OCI-LY3 (cell line): ENCODE measurements around the gene PANX3.

Source experiments
- H2AFZ ChIP-seq: fragments of 200-600, 300-600 bp; shearing (Covaris generic); 2 replicates; pipeline ENCODE4 v1.6.0; 2014; ENCODE audit warnings: antibody characterized with exemption, low read depth, low read length
- H3K27ac ChIP-seq: fragments of 200-600, 300-600 bp; sonication (generic); 2 replicates; pipeline ENCODE4 v1.5.1; 2014; ENCODE audit warnings: mild to moderate bottlenecking, low read length, moderate library complexity, mixed read lengths
- H3K27me3 ChIP-seq: fragments of 200-600, 300-600 bp; sonication (generic); 2 replicates; pipeline ENCODE4 v1.6.1; 2014; ENCODE audit warnings: low read depth, low read length, mixed read lengths
- H3K36me3 ChIP-seq: fragments of 200-600, 300-600 bp; sonication (generic); replicated peaks from 2 replicates; pipeline ENCODE3; 2014; ENCODE audit warnings: low read depth, low read length, mixed read lengths
- H3K4me1 ChIP-seq: fragments of 300-600, 200-600 bp; sonication (generic); 2 replicates; pipeline ENCODE4 v1.6.1; 2014; ENCODE audit warnings: low read length, mixed read lengths
- H3K4me2 ChIP-seq: fragments of 200-600, 300-600 bp; sonication (generic); 2 replicates; pipeline ENCODE4 v1.6.1; 2014; ENCODE audit warnings: low read length, mixed read lengths
- H3K4me3 ChIP-seq: fragments of 300-600, 200-600 bp; sonication (generic); 2 replicates; pipeline ENCODE4 v1.5.1; 2014; ENCODE audit warnings: antibody characterized with exemption, mild to moderate bottlenecking, low read length, moderate library complexity
- H3K79me2 ChIP-seq: fragments of 300-600, 200-600 bp; shearing (Covaris generic); 2 replicates; pipeline ENCODE4 v1.6.1; 2014; ENCODE audit warnings: mild to moderate bottlenecking, low read length, mixed read lengths
- H3K9ac ChIP-seq: fragments of 300-600, 200-600 bp; shearing (Covaris generic); 2 replicates; pipeline ENCODE4 v1.6.0; 2014; ENCODE audit warnings: mild to moderate bottlenecking, low read length, moderate library complexity
- H3K9me3 ChIP-seq: fragments of 200-600, 300-600 bp; shearing (Covaris generic); 2 replicates; pipeline ENCODE4 v1.6.1; 2014; ENCODE audit warnings: low read length, mixed read lengths; ENCODE audit not compliant: insufficient read depth
- H4K20me1 ChIP-seq: fragments of 200-600, 300-600 bp; sonication (generic); 2 replicates; pipeline ENCODE4 v1.6.1; 2016; ENCODE audit warnings: low read length, mixed read lengths; ENCODE audit not compliant: insufficient read depth
- CTCF ChIP-seq: fragments of 200-600, 300-600 bp; sonication (generic); IDR thresholded peaks from 2 replicates; pipeline ENCODE4 v1.5.1; 2014; ENCODE audit warnings: antibody characterized with exemption, low read length, low read depth
- EZH2phosphoT487 ChIP-seq: fragments of 200-600 bp; shearing (Covaris generic); IDR thresholded peaks from 2 replicates; pipeline ENCODE4 v1.6.1; 2018; ENCODE audit warnings: antibody characterized with exemption, mixed run types, low read depth

Gene PANX3

DNA sequence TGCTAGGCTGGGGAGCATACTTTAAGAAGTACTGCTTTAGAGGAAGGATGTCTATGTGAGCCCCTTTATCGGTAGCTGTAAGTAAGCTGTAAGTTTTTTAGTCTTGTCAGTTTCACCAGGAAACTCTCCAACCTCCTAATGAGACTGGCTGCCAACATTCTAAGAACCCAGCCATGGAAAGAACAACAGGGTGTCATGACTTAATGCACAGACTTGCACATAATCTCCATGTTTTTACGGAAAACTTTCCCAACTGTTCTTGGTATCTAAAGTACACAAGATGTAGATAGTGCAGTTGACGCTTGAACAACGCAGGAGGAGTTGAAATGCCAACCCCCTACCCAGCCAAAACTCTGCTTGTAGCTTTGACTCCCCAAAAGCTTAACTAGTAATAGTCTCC is 32.5 kb upstream of the PANX3 start:
- Histone ChIP-seq H4K20me1 (no peaks in the 10 kb centered on the region), H3K27me3 (no peaks in the 10 kb centered on the region), H3K79me2 (no peaks in the 10 kb centered on the region), H2AFZ (no peak overlapping the region), H3K36me3 (no peaks in the 10 kb centered on the region), H3K4me2 (no peak overlapping the region), H3K27ac (no peak overlapping the region), H3K9me3 (no peaks in the 10 kb centered on the region), H3K9ac (no peak overlapping the region), H3K4me3 (no peak overlapping the region), H3K4me1 (peaks cover 7% of the 10 kb centered on the region; the same call in 1 of the 2 replicates)
- TF ChIP-seq EZH2phosphoT487 = no peak
- no peak for TF ChIP-seq CTCF

DNA sequence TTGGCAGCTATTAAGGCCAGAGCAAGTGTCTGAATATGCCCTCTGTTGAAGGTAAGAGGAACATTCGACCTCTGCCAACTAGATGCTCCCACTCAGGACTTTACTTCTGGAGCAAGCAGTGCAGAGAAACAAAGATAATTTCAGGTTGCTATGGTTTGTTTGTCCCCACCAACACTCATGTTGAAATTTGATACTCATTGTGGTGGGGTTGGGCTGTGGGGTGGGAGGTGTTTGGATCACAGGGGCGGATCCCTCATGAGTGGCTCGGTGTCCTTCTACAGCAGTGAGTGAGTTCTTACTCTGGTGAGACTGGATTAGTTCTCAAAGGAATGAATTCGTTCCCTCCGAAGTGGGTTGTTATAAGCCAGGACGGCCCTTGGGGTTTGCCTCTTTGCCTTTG is 29.4 kb upstream of the PANX3 start:
- Histone ChIP-seq H3K27ac (no peak overlapping the region), H3K36me3 (no peaks in the 10 kb centered on the region), H2AFZ (no peak overlapping the region), H3K4me1 (peaks cover 7% of the 10 kb centered on the region; the same call in 1 of the 2 replicates), H3K27me3 (no peaks in the 10 kb centered on the region), H3K9me3 (no peaks in the 10 kb centered on the region), H3K4me2 (no peak overlapping the region), H3K9ac (no peak overlapping the region), H3K79me2 (no peaks in the 10 kb centered on the region), H4K20me1 (no peaks in the 10 kb centered on the region), H3K4me3 (no peak overlapping the region)
- TF ChIP-seq CTCF (no peak), EZH2phosphoT487 (no peak)

DNA sequence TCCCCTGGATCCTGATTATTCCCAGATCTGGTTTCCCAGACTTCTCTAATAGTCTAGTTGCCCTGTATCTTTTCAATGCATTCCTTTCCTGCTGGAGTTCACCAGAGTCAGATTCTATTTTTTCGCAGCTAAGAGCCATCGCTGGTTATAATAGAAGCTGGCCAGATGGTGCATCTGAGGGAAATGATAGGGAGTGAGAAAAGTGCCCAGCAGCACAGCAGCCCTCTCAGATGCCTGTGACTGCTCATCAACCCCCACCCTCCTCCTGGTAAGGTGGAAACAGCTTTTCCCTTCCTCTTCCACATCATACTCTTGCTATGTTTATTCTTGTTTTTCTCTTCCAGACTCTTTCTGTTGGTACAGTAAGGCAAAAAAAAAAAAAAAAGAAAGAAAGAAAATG is 28.7 kb upstream of the PANX3 start:
- H3K36me3 ChIP-seq = no peaks in the 10 kb centered on the region
- no peaks in the 10 kb centered on the region for H3K27me3 ChIP-seq
- no peak overlapping the region for H3K4me2 ChIP-seq
- H3K9ac ChIP-seq = no peak overlapping the region
- peaks cover 7% of the 10 kb centered on the region; the same call in 1 of the 2 replicates for H3K4me1 ChIP-seq
- H2AFZ ChIP-seq = no peak overlapping the region
- no peaks in the 10 kb centered on the region for H3K79me2 ChIP-seq
- H3K27ac ChIP-seq = no peak overlapping the region
- H3K9me3 ChIP-seq = no peaks in the 10 kb centered on the region
- no peaks in the 10 kb centered on the region for H4K20me1 ChIP-seq
- TF ChIP-seq CTCF = no peak
- no peak for TF ChIP-seq EZH2phosphoT487
- H3K4me3 ChIP-seq = no peak overlapping the region

- Histone ChIP-seq H3K4me1 (peaks cover 7% of the 10 kb centered on the region; the same call in 1 of the 2 replicates), H3K27me3 (no peaks in the 10 kb centered on the region), H3K9ac (no peak overlapping the region), H3K36me3 (no peaks in the 10 kb centered on the region), H4K20me1 (no peaks in the 10 kb centered on the region), H2AFZ (no peak overlapping the region), H3K4me3 (no peak overlapping the region), H3K79me2 (no peaks in the 10 kb centered on the region), H3K4me2 (no peak overlapping the region), H3K27ac (no peak overlapping the region), H3K9me3 (no peaks in the 10 kb centered on the region)
- no peak for TF ChIP-seq CTCF
- TF ChIP-seq EZH2phosphoT487 = no peak
Measured at GRCh38 chr11:124583781-124584180, 27.4 kb upstream of the PANX3 start.
